Right hindlimb (tissue), 1 donor: ENCODE data around the gene KRTAP10-2.
"Not testable (repeated sequence)": the region's sequence is repeated elsewhere in the genome, so short reads cannot be mapped to it uniquely, and the experiment has no call there.

Experiments
- DNase-seq: peaks from one replicate; pipeline ENCODE4 v3.0.0-alpha.2; 2018

The KRTAP10-2 gene

GRCh38 chr21:44511938-44512275 is 39.4 kb downstream of the KRTAP10-2 start:
- no peak for DNase-seq

DNA sequence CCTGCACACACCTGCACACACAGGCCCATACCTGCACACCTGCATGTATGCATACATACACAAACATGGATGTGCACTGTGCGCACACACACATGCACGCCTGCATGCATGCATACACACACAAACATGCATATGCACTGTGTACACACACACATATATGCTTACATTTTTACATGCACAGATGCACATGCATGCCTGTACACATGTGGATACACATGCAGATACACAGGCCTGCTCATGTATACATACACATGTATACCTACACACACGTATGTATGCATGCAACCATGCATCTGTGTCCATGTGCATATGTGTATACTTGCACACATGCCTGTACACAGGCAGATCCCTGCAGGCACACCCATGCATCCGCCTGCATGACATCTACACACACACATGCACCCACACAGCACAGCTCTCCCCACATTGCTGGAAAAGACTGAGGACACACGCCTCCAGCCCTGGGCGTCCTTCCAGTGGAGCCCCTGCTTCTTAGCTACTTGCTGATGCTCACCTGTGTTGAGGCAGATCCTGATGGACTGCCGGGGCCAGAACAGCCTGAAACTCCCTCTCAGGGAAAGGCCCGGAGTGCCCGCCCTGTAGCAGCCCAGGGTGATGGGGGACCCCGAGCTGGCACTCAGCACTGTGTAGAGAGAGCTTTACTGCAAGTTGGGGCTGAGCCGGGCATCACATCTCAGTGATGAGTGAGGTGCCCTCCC is 39.9 kb downstream of the KRTAP10-2 start:
- DNase-seq = no peak

DNA sequence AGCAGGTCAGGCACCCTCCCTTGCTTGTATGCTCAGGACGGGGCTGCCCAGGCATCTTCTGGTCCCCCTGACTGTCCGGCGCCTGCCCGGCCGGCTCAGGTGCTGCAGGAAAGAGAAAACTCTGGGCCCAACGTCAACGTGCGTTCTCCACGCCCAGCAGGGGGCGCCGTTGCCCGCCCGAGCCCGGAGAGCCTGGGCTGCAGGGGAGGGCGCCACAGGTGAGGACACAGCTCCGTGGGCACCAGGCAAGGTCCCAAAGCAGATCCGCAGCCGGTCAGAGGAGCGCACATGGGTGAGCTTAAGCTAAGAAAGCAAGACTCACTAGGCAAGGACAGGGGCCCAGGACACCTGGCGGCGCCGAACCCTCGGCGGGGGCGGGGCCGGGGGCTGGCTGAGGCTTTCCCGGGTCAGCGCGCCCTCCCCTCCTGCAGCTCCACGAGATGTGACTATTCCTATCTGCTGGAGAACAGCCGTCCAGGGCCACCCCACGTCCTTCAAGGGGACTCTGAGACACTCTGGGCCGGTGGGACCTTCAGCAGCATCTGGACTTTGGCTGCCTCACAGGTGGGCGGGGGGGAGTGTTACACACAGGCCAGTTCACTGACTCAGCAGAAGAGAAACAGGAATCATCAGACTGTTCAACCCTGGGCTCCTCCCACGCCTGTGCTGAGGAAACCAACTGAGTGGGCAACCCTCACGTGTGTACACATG is 40.6 kb downstream of the KRTAP10-2 start:
- peak; percentile 51 for DNase-seq

- no peak for DNase-seq
Observed at GRCh38 chr21:44510109-44510507, 41.2 kb downstream of the KRTAP10-2 start.

DNA sequence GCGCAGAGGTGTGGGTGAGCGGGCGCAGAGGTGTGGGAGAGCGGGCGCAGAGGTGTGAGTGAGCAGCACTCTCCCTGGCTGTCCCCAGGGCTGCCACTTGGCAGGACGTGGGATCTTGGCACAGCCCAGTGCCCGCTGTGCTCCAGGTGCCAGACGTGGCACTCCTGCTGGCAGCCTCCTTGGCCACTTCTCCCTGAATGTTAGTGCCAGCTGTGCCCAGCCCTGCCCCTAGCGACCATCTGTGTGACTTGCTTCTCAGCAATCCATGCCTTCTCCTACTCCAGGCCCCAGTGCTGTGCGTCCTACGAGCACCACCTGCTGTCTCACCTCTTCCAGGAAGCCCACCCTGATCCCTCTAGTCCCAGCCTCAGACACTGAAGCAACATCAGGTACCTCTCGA is 41.8 kb downstream of the KRTAP10-2 start:
- DNase-seq = no peak

GRCh38 chr21:44508711-44509445 is 42.4 kb downstream of the KRTAP10-2 start:
- DNase-seq = no peak

DNA sequence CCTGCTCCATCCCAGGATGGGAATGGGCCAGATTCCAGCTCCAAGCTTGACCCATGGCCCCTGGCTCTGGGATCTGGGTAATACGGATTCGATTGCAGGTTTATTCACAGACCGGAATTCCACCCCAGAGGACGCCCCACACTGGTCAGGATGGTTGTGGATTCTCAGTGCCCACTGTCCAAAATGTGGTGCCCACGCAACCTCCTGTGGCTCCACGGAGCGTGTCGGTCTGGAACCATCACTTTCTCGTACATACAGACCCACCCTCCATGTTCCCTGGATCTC is 42.9 kb downstream of the KRTAP10-2 start:
- no peak for DNase-seq

DNA sequence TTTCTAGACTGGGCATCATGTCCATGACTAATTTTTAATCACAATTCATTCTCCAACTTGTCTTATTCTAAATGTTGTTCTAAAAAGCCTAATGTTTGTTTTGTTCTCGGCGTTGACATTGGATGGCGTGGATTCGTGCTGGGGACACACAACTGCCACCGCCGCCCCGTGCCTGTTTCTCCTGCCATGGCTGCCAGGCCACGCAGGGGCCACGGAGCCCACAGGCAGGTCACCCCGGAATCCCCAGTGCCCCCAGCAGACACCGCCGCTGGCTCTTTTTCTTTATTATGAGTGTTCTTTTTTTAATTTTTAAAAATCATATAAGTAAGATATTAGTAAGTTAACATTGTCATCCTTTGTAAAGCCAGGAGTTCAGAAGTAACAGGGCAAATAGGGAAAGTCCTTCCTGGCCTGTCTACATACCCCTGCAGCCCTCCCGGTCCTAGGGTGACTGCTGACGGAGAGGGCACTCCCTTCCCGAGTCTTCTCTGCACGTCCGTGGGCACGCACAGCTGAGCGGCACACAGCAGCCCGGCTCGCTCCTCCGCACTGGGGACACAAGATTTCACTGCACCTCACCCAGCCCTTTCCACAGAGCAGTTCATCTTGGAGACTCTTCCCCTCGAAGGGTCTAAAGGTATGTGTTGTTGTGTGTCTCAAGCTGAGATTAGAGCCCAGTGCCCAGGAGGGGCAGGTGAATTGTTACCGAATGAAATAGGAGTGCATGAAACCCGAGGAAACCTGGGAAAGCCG is 43.5 kb downstream of the KRTAP10-2 start:
- DNase-seq = no peak

GRCh38 chr21:44506279-44507255 is 44.7 kb downstream of the KRTAP10-2 start:
- no peak for DNase-seq

DNA sequence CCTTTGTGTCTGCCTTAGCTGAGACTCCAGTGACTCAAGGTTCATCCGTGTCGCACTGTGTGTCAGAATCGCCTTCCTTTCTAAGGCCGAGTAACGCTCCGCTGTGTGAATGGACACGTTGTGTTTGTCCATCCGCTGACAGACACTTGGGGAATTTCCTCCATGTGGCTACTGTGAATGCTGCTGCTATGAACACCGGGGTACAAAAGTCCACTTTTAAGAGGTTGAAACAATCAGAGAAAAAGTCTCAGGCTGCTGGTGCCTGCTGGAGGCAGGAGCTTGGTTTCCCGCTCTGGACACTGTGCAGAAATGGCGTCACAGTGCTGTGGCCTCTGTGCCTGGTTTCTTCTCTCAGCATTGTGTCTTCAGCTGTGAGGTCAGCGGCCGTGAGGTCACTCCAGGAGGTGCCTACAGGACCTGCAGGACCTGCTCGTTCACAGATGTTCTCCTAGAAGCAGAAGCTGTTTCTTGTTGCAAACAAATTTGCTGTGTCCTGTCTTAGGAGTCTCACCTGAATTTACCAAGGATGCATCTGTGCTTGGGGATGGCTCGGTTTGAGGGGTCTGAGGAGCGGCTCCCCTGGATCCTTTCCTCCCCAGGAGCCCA is 45.5 kb downstream of the KRTAP10-2 start:
- no peak for DNase-seq

DNA sequence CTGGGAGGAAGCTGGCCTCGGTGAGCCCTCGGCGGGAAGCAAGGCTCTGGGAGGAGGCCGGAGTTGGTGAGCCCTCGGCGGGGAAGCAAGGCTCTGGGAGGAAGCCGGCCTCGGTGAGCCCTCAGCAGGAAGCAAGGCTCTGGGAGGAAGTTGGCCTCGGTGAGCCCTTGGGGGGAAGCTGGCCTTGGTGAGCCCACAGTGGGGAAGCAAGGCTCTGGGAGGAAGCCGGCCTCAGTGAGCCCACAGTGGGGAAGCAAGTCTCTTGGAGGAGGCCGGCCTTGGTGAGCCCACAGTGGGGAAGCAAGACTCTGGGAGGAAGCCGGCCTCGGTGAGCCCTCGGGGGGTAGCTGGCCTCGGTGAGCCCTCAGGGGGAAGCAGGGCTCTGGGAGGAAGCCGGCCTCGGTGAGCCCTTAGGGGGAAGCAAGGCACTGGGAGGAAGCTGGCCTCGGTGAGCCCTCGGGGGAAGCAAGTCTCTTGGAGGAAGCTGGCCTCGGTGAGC is 47.4 kb downstream of the KRTAP10-2 start:
- DNase-seq = no peak

GRCh38 chr21:44503006-44503889 is 48.1 kb downstream of the KRTAP10-2 start:
- not testable (repeated sequence) for DNase-seq

DNA sequence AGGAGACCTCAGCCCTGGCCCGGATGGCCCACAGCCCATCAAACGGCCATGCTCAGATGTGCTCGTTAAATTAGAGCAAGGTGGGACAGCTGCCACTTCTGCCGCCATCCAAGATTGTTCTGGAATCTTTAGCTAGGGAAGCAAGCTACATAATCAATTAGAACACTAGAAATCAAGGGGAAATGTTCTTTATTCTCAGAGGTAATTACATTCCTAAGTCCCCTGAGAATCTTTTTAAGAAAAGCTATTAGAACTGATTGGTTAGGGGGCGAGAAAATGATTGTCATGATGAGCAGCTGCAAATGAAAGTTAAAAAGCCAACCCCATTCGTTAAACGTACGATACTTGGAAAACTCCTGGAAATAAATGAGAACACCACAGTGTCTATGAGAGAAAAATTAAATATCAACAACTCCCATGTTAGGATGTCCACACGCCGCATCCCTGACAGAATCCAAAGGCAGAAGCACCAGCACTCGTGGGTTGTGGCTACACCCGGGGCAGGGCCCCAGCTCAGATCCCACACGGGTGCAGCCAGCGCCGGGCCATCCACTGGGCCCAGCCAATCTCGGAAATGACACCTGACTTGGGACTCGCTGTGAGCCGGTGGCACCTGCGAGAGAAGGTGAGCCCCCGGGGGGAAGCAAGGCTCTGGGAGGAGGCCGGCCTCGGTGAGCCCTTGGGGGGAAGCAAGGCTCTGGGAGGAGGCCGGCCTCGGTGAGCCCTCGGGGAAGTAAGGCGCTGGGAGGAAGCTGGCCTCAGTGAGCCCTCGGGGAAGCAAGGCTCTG is 48.9 kb downstream of the KRTAP10-2 start:
- no peak for DNase-seq
